HG02588 (cell line): ENCODE measurements around the gene PCYT2.

Experiments used
- ATAC-seq: cut with Tn5 transposase; IDR thresholded peaks from one replicate; pipeline ENCODE4 v1.9.1; 2021; ENCODE audit warnings: mild to moderate bottlenecking, moderate library complexity; ENCODE audit not compliant: unreplicated experiment

The PCYT2 gene

GRCh38 chr17:81902023-81902652 lies 9.1 kb downstream of the PCYT2 start, which contains the start of gene NPB:
Gene NPB, plus strand, starts transcription at chr17:81902238. Its CDS starts 40 bp downstream, at chr17:81902278.
- no peak for ATAC-seq

GRCh38 chr17:81901167-81902022 lies 9.8 kb downstream of the PCYT2 start:
- no peak for ATAC-seq

- no peak for ATAC-seq
Observed at GRCh38 chr17:81900181-81900820, 10.9 kb downstream of the PCYT2 start.

GRCh38 chr17:81899514-81900166 lies 11.6 kb downstream of the PCYT2 start:
- no peak for ATAC-seq

GRCh38 chr17:81898885-81899284 lies 12.3 kb downstream of the PCYT2 start:
- no peak for ATAC-seq

GRCh38 chr17:81898029-81898866 lies 13.0 kb downstream of the PCYT2 start:
- ATAC-seq = no peak

GRCh38 chr17:81895400-81895799 lies 15.8 kb downstream of the PCYT2 start:
- ATAC-seq = no peak

- no peak for ATAC-seq
Observed at GRCh38 chr17:81891303-81891552, 20.0 kb downstream of the PCYT2 start.

GRCh38 chr17:81890447-81891302 lies 20.5 kb downstream of the PCYT2 start:
- no peak for ATAC-seq

- ATAC-seq = no peak
Observed at GRCh38 chr17:81889602-81890001, 21.6 kb downstream of the PCYT2 start.

- ATAC-seq = no peak
Observed at GRCh38 chr17:81888988-81889595, 22.1 kb downstream of the PCYT2 start.

- ATAC-seq = no peak
Observed at GRCh38 chr17:81888105-81888987, 22.9 kb downstream of the PCYT2 start.

- no peak for ATAC-seq
Observed at GRCh38 chr17:81885869-81886548, 25.2 kb downstream of the PCYT2 start.

- no peak for ATAC-seq
Observed at GRCh38 chr17:81885454-81885853, 25.7 kb downstream of the PCYT2 start.

GRCh38 chr17:81884968-81885367 lies 26.2 kb downstream of the PCYT2 start:
- ATAC-seq = no peak

- no peak for ATAC-seq
Observed at GRCh38 chr17:81884520-81884919, 26.7 kb downstream of the PCYT2 start.

- ATAC-seq = no peak
Observed at GRCh38 chr17:81879121-81879520, 32.1 kb downstream of the PCYT2 start.

- no peak for ATAC-seq
Observed at GRCh38 chr17:81878294-81878693, 32.9 kb downstream of the PCYT2 start.
